Stimulated activated naive CD8-positive, alpha-beta T cell treated with anti-CD3 and anti-CD28 coated beads, Interleukin-15, amount 100 ng/mL, for 72 hours (primary cell): ENCODE measurements around the gene KDSR.

Experiments
- ATAC-seq: fragments of 150-1000 bp; cut with Tn5 transposase; 2 replicates; pipeline ENCODE4 v1.10.0; 2021; ENCODE audit warnings: mild to moderate bottlenecking, moderate library complexity
- DNase-seq, 2 donors: peaks; one replicate each; pipeline ENCODE4 v3.0.0; 2021 to 2022
- H3K27ac Mint-ChIP-seq, 2 donors: one replicate each; pipeline ENCODE4 v1.8.0; 2022; ENCODE audit warnings: mild to moderate bottlenecking in 2 of 2, mixed read lengths in 2 of 2, moderate library complexity in 2 of 2
- H3K27me3 Mint-ChIP-seq: one replicate; pipeline ENCODE4 v1.8.0; 2022; ENCODE audit warnings: mixed read lengths
- H3K4me1 Mint-ChIP-seq: one replicate; pipeline ENCODE4 v1.8.0; 2022; ENCODE audit warnings: mild to moderate bottlenecking, mixed read lengths
- H3K4me3 Mint-ChIP-seq, 2 donors: one replicate each; pipeline ENCODE4 v1.8.0; 2022; ENCODE audit warnings: mild to moderate bottlenecking in 2 of 2, mixed read lengths in 2 of 2, moderate library complexity in 1 of 2
- H3K9me3 Mint-ChIP-seq, 2 donors: one replicate each; pipeline ENCODE4 v1.8.0; 2022; ENCODE audit warnings: mixed read lengths in 2 of 2

The KDSR gene

DNA sequence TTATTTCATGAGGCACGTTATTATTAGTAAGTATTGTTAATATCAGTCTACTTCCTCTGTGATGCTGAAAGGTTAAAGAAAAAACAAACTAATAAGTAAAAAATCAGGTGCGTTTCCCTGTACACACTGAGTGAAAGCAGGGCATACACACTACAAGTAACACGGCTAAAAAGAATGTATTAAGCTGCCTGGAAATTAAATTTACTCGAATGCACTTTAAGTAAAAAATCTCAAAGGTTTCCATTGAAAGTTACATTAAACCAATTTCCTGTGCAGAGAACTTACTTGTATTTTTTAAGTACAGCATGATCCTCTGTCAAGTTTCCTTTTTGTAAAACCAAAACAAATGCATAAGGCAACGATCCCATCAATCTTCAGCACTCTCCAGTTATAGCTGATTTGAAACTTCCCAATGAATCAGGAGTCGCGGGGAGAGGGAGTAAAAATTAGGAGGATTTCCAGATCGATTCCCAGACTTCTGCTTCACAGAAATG lies 48.1 kb downstream of the KDSR start:
- no peaks in the 10 kb centered on the region for H3K27me3 Mint-ChIP-seq
- H3K4me3 Mint-ChIP-seq, result peak overlapping the region; percentile 94 to 97
- peaks cover 39% of the 10 kb centered on the region for H3K4me1 Mint-ChIP-seq
- peak overlapping the region; percentile 97 to 99 for H3K27ac Mint-ChIP-seq
- H3K9me3 Mint-ChIP-seq, result no peaks in the 10 kb centered on the region
- ATAC-seq (no peak), DNase-seq (no peak)

DNA sequence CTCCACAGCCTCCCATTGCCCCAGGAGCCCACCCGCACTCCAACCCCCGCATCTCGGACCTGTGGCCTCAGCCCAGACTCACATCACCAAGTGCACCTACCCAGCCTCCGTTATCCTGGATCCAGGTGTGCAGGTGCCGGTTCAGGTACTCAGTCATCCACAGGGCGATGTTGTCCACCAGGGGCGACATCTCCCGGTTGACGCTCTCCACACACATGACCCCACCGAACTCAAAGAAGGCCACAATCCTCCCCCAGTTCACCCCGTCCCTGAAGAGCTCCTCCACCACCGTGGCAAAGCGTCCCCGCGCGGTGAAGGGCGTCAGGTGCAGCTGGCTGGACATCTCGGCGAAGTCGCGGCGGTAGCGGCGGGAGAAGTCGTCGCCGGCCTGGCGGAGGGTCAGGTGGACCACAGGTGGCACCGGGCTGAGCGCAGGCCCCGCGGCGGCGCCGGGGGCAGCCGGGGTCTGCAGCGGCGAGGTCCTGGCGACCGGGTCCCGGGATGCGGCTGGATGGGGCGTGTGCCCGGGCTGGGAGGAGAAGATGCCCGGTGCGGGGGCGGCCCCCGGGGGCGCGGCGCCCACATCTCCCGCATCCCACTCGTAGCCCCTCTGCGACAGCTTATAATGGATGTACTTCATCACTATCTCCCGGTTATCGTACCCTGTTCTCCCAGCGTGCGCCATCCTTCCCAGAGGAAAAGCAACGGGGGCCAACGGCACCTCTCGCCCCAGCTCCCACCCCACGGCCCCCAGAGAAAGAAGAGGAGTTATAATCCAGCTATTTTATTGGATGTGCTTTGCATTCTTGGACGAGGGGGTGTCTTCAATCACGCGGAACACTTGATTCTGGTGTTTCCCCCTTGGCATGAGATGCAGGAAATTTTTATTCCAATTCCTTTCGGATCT lies 48.8 kb downstream of the KDSR start:
- H3K4me1 Mint-ChIP-seq, result peaks cover 46% of the 10 kb centered on the region
- ATAC-seq (peak; percentile 81), DNase-seq (peak; percentile 87 to 93)
- no peaks in the 10 kb centered on the region for H3K27me3 Mint-ChIP-seq
- H3K9me3 Mint-ChIP-seq, result no peaks in the 10 kb centered on the region
- H3K27ac Mint-ChIP-seq, result peak overlapping the region; percentile 97 to 99
- H3K4me3 Mint-ChIP-seq, result peak overlapping the region; percentile 94 to 97

DNA sequence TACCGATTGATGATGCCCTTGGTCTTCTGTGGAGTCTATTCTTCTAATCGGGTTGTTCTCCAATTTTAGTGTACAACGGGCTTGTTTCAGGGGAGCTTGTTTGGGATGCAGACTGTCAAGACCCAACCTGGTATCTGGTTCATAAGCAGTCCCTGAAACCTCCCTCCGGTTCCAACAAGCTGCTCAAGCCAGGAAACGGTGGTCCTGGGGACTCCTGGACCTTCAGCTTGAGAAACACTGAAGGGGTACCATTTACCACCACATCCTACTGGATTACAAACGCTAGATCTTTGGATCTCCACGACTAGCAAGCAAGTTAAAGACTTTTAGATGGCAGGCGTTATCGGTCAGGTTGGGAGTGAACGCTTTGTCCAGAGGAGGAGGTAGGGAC lies 49.5 kb downstream of the KDSR start:
- no peaks in the 10 kb centered on the region for H3K27me3 Mint-ChIP-seq
- ATAC-seq (no peak), DNase-seq (no peak)
- H3K9me3 Mint-ChIP-seq, result no peaks in the 10 kb centered on the region
- H3K4me3 Mint-ChIP-seq, result peak overlapping the region; percentile 94 to 97
- peak overlapping the region; percentile 90 to 97 for H3K27ac Mint-ChIP-seq
- peaks cover 48% of the 10 kb centered on the region for H3K4me1 Mint-ChIP-seq

- ATAC-seq, result no peak
- peak overlapping the region; percentile 94 to 97 for H3K4me3 Mint-ChIP-seq
- no peaks in the 10 kb centered on the region for H3K27me3 Mint-ChIP-seq
- no peak for DNase-seq
- H3K27ac Mint-ChIP-seq, result peak overlapping the region; percentile 94 to 97
- no peaks in the 10 kb centered on the region for H3K9me3 Mint-ChIP-seq
- H3K4me1 Mint-ChIP-seq, result peaks cover 48% of the 10 kb centered on the region
Measured at GRCh38 chr18:63316612-63317555, 50.1 kb downstream of the KDSR start.

- DNase-seq (no peak), ATAC-seq (no peak)
- Mint-ChIP-seq H3K9me3 (no peaks in the 10 kb centered on the region), H3K27me3 (no peaks in the 10 kb centered on the region), H3K4me3 (peak overlapping the region; percentile 94 to 97), H3K27ac (peak overlapping the region; percentile 80 to 88), H3K4me1 (peaks cover 49% of the 10 kb centered on the region)
Measured at GRCh38 chr18:63315876-63316275, 51.1 kb downstream of the KDSR start.

DNA sequence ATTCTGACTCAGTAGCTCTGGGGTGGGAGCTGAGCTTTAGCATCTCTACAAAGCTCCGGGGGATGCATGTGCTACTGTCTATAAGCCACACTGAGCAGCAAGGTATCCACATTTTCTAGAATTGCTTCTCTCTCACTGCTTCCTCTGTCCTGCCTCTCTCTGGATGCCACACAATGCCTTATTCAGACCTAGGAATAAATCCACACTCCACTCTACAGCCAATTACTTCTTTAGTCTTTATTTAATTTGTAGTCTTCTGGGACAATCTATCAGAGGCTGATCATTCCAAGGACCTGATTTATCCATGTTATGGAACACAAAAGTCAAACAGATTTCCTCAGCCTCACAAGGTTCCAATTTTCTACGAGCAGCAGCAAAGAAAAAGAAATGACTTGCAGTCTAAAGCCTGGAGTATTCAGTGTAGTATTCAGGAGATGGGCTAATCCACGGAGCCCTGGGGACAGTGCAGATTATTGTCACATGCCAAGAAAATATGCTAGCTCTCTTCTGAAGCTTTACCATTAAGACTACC lies 51.8 kb downstream of the KDSR start:
- ATAC-seq, result no peak
- Mint-ChIP-seq H3K9me3 (no peaks in the 10 kb centered on the region), H3K27ac (peak overlapping the region in 1 of 2 donors; percentile 57), H3K4me1 (peaks cover 52% of the 10 kb centered on the region), H3K4me3 (peak overlapping the region; percentile 94 to 97), H3K27me3 (no peaks in the 10 kb centered on the region)
- no peak for DNase-seq

DNA sequence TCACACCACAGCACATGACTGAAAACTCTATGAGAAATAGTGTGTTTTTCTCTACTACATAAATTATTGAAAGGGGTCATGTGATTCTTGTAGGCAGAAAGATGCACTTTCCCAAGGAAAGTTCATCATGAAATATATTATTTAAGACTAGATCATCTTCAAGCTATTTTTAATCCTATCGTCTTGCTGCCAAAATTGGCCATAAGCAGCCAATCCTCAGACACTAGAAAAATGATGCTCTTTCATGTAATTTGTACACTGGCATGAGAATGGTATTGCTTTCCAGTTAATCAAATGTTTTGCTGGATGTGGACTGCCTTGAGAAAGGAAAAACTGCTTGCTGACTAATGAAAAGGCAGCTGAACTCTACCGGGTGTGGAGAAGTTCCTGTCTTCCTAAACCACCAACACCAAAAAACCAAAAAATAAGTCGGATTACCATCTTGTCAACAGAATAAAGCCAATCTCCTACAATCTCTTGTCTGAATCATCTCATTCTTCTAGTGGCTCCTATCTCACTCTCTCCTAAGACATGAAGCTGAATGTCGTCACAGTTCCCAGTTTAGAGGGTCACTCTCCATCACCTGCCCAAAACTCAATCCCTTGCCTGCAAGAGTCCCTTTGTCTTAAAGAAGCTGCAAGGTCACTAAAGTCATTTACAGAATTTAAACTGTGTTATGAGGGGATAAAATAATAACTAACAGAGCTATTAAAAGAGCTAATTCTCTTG lies 52.8 kb downstream of the KDSR start:
- DNase-seq (no peak), ATAC-seq (no peak)
- H3K27me3 Mint-ChIP-seq, result no peaks in the 10 kb centered on the region
- peak overlapping the region in 1 of 2 donors; percentile 79 for H3K27ac Mint-ChIP-seq
- H3K9me3 Mint-ChIP-seq, result no peaks in the 10 kb centered on the region
- peak overlapping the region; percentile 94 to 97 for H3K4me3 Mint-ChIP-seq
- peaks cover 62% of the 10 kb centered on the region for H3K4me1 Mint-ChIP-seq

DNA sequence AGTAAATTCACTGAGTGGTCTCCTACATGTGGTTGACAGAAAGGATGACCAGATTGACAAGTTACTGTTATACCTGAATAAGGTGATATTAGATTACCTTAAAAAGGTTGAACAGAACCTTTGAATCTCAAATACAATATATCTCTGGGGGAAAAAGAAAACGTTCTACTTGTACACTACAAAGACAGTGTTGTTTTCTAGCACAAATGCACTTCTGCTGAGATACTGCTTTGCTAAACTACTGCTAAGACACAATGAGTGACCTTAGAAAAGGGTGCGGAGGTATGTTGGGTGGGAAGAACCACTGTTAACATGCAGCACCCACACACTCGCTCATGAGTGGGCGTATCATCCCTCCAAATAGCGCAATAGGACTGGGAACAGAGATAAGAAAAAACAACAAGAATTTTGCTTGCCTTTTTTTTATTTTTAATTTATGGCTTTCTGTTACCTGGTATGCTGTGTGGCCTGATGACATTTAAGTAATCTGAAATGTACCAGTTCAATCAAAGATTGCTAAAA lies 53.5 kb downstream of the KDSR start:
- Mint-ChIP-seq H3K27ac (peak overlapping the region; percentile 45 to 69), H3K27me3 (no peaks in the 10 kb centered on the region), H3K4me3 (peak overlapping the region; percentile 94 to 97), H3K4me1 (peaks cover 67% of the 10 kb centered on the region), H3K9me3 (no peaks in the 10 kb centered on the region)
- DNase-seq (no peak), ATAC-seq (no peak)

GRCh38 chr18:63312737-63313395 lies 54.1 kb downstream of the KDSR start:
- peak overlapping the region; percentile 94 to 97 for H3K4me3 Mint-ChIP-seq
- no peaks in the 10 kb centered on the region for H3K9me3 Mint-ChIP-seq
- peaks cover 71% of the 10 kb centered on the region for H3K4me1 Mint-ChIP-seq
- H3K27me3 Mint-ChIP-seq, result no peaks in the 10 kb centered on the region
- DNase-seq (no peak), ATAC-seq (no peak)
- H3K27ac Mint-ChIP-seq, result peak overlapping the region in 1 of 2 donors; percentile 69

DNA sequence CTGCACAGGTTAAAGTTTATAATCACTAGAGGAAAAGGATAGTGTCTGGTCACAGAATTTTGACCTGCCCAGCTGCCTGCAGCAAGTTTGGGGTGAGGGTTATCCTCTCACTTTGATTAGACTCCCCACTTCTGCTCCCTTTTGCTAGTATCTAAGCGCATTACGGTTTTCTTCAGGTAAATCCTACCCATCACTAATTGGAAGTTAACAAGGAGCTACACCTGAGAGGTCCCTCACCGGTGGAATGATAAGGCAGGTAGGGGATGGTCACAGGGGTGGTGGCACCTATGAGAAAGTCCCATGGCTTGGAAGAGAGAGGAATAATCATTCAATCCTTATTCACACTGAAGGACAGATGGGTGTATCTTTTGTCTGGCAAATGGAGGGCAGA lies 55.0 kb downstream of the KDSR start:
- Mint-ChIP-seq H3K4me1 (peaks cover 79% of the 10 kb centered on the region), H3K27me3 (no peaks in the 10 kb centered on the region), H3K9me3 (no peaks in the 10 kb centered on the region), H3K27ac (no peak overlapping the region), H3K4me3 (peak overlapping the region; percentile 45 to 94)
- no peak for ATAC-seq
- DNase-seq, result no peak

DNA sequence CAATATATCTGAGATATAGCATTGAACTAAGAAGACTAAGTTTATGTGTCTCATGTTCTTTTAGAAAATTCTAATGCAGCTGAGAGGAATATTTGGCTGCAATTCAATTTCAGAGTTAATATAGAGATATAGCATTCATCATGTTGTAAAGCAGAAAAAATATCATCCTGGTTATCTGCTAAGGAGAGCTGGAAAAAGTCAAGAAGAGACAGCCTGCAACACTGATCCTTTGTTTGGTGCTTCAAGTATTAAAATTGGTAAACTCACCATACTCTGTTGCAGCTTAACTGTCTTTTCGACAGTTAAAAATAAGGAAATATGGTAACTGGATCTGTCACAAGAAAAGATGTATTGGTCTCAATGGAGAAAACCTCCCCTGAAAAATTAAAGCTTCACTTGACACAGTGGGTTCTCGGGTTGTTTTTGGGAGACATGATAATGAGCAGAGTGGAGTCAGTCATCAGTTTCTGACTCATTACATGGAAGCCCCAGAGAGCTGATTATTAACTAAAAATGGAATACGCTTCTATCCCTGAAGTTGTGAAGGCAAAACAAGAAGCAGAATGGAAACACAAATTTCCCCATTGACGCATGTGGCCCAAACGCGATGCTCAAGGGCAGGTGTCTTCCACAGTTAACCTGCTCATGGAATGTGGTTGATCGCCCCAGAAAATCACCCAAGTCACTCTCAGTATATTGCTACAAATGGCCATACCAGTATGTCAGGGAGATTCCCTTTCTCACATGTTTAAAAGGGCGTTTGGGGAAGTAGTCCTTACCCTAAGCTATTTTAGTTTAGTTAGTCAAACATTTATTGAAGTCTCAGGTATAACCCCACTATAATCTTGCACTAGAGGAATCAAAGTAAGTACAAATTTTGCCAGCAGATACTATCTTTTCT lies 55.6 kb downstream of the KDSR start:
- Mint-ChIP-seq H3K27me3 (no peaks in the 10 kb centered on the region), H3K4me1 (peaks cover 85% of the 10 kb centered on the region), H3K9me3 (no peaks in the 10 kb centered on the region), H3K27ac (peak overlapping the region in 1 of 2 donors; percentile 45), H3K4me3 (peak overlapping the region; percentile 34 to 45)
- peak; percentile 54 for ATAC-seq
- no peak for DNase-seq

GRCh38 chr18:63309422-63309821 lies 57.6 kb downstream of the KDSR start:
- DNase-seq, result peak; percentile 25 to 47
- H3K4me3 Mint-ChIP-seq, result peak overlapping the region; percentile 17 to 38
- H3K9me3 Mint-ChIP-seq, result no peaks in the 10 kb centered on the region
- peaks cover 92% of the 10 kb centered on the region for H3K4me1 Mint-ChIP-seq
- no peaks in the 10 kb centered on the region for H3K27me3 Mint-ChIP-seq
- H3K27ac Mint-ChIP-seq, result peak overlapping the region in 1 of 2 donors; percentile 0
- peak; percentile 81 for ATAC-seq

DNA sequence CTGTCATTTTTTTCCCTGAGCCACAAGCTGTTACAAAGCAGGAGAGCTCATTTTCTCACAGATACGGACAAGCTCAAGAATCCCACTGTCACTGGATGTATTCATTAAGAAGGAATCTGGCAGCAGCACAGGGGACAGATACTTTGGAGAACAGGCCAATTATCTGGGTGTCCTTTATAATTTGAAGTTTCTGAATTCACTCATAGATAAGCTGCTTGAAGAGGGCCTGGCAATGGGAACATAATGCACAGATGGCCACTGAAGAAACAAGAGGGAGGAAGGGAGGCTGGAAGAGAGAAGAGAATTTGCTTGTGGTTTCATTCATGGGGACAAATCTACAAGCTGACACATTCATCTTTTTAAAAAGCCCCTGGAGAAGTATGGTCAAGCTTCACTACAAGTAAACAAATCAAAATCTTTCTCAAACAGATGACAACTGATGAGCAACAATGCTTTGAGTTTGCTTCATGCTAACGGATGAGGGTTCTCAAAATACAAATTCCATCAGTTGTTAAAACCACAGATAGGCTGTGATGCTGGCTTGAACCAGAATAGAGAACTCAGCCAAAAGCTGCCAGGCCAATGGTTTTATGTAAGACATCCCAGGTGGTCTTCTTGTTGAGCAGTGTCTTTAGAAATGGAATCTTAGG lies 59.3 kb downstream of the KDSR start:
- no peak overlapping the region for H3K27ac Mint-ChIP-seq
- H3K9me3 Mint-ChIP-seq, result no peaks in the 10 kb centered on the region
- peaks cover 92% of the 10 kb centered on the region for H3K4me1 Mint-ChIP-seq
- ATAC-seq (no peak), DNase-seq (no peak)
- H3K4me3 Mint-ChIP-seq, result no peak overlapping the region
- H3K27me3 Mint-ChIP-seq, result no peaks in the 10 kb centered on the region
